Neural cell (in vitro differentiated cells): ENCODE measurements around the gene LRIG2.

ENCODE experiments used
- CTCF ChIP-seq: fragments of 450-650 bp; IDR thresholded peaks from 2 replicates; pipeline ENCODE4 v1.5.1; 2014; ENCODE audit warnings: antibody characterized with exemption, mild to moderate bottlenecking, moderate library complexity; ENCODE audit not compliant: poor library complexity, severe bottlenecking
- RAD21 ChIP-seq: fragments of 450-650 bp; conservative IDR thresholded peaks from 2 replicates; pipeline ENCODE4 v1.6.1; 2014; ENCODE audit warnings: antibody characterized with exemption, mild to moderate bottlenecking, moderate library complexity

- TF ChIP-seq CTCF: no peak
- TF ChIP-seq RAD21: no peak
Observed at GRCh38 chr1:113147073-113147625, 74.2 kb downstream of the LRIG2 start.
